GM23338 (cell line): ENCODE results near the gene TSC22D3. TPM values are rescaled to one million over a fixed set of nuclear protein-coding genes. Genes with fewer than 3 reads are reported as not detected.

ENCODE experiments used
- ATAC-seq: fragments of 200-7000 bp; cut with Tn5 transposase; 3 replicates; pipeline ENCODE4 v1.9.1; 2020
- DNase-seq: peaks from one replicate; pipeline ENCODE4 v3.0.0-alpha.2; 2015; ENCODE audit warnings: low spot score
- H2AFZ ChIP-seq: fragments of 200-600 bp; sonication (generic); 2 replicates; pipeline ENCODE4 v1.8.0; 2016; ENCODE audit warnings: antibody characterized with exemption, mild to moderate bottlenecking, moderate library complexity
- H3F3A ChIP-seq: fragments of 200-600 bp; sonication (generic); replicated peaks from 2 replicates; pipeline ENCODE4 v1.8.0; 2017; ENCODE audit warnings: antibody characterized with exemption, mixed run types, low read depth
- H3K27ac ChIP-seq: fragments of 200-600 bp; sonication (generic); 2 replicates; pipeline ENCODE4 v1.6.1; 2016; ENCODE audit warnings: low read depth
- H3K27me3 ChIP-seq: fragments of 200-600 bp; sonication (generic); 2 replicates; pipeline ENCODE4 v1.8.0; 2016; ENCODE audit warnings: mild to moderate bottlenecking, mixed run types, moderate library complexity; ENCODE audit not compliant: insufficient read depth
- H3K36me3 ChIP-seq: fragments of 200-600 bp; sonication (generic); 2 replicates; pipeline ENCODE4 v1.8.0; 2016; ENCODE audit warnings: mild to moderate bottlenecking; ENCODE audit not compliant: insufficient read depth
- H3K4me1 ChIP-seq: fragments of 200-600 bp; sonication (generic); 2 replicates; pipeline ENCODE4 v1.8.0; 2016; ENCODE audit warnings: mild to moderate bottlenecking, moderate library complexity; ENCODE audit not compliant: insufficient read depth
- H3K4me2 ChIP-seq: fragments of 200-600 bp; sonication (generic); 2 replicates; pipeline ENCODE4 v1.7.1; 2017; ENCODE audit warnings: mixed run types
- H3K4me3 ChIP-seq: fragments of 200-600 bp; sonication (generic); 2 replicates; pipeline ENCODE4 v1.6.1; 2016; ENCODE audit warnings: mixed run types
- H3K79me2 ChIP-seq: fragments of 200-600 bp; sonication (generic); replicated peaks from 2 replicates; pipeline ENCODE4 v1.8.0; 2017; ENCODE audit warnings: mild to moderate bottlenecking; ENCODE audit not compliant: insufficient read depth
- H3K9me2 ChIP-seq: fragments of 200-600 bp; sonication (generic); 2 replicates; pipeline ENCODE4 v1.8.0; 2017; ENCODE audit not compliant: insufficient read depth
- H4K20me1 ChIP-seq: fragments of 200-600 bp; sonication (generic); replicated peaks from 2 replicates; pipeline ENCODE4 v1.8.0; 2017; ENCODE audit warnings: mild to moderate bottlenecking; ENCODE audit not compliant: insufficient read depth
- H3K27ac Mint-ChIP-seq: 2 replicates; pipeline ENCODE4 v1.8.0; 2020; ENCODE audit warnings: inconsistent platforms, mild to moderate bottlenecking, moderate library complexity, mixed read lengths
- H3K27me3 Mint-ChIP-seq: 3 replicates; pipeline ENCODE4 v1.8.0; 2022; ENCODE audit warnings: low read depth, mild to moderate bottlenecking, moderate library complexity, mixed read lengths, inconsistent platforms; ENCODE audit not compliant: insufficient read depth, poor library complexity
- H3K36me3 Mint-ChIP-seq: 3 replicates; pipeline ENCODE4 v1.8.0; 2021; ENCODE audit warnings: low read depth, mild to moderate bottlenecking, inconsistent platforms, moderate library complexity, mixed read lengths
- H3K4me1 Mint-ChIP-seq: 3 replicates; pipeline ENCODE4 v1.8.0; 2020; ENCODE audit warnings: mild to moderate bottlenecking, inconsistent platforms, mixed read lengths
- H3K4me3 Mint-ChIP-seq: 3 replicates; pipeline ENCODE4 v1.8.0; 2021; ENCODE audit warnings: moderate library complexity, mild to moderate bottlenecking, inconsistent platforms, mixed read lengths
- H3K9me3 Mint-ChIP-seq: 3 replicates; pipeline ENCODE4 v1.8.0; 2020; ENCODE audit warnings: moderate library complexity, mild to moderate bottlenecking, inconsistent platforms, mixed read lengths
- CTCF ChIP-seq, 2 experiments: fragments of 200-600 bp in 1 of 2; sonication (generic) in 1 of 2; conservative IDR thresholded peaks; 2 replicates each; pipeline versions ENCODE4 v1.5.1 to v1.6.1; 2016 to 2017; ENCODE audit warnings: antibody characterized with exemption in 2 of 2, low read depth in 2 of 2, mild to moderate bottlenecking in 2 of 2, moderate library complexity in 1 of 2
- EZH2 ChIP-seq: fragments of 200-600 bp; sonication (generic); IDR thresholded peaks from one replicate; pipeline ENCODE4 v1.8.0; 2017; ENCODE audit warnings: antibody characterized with exemption, mild to moderate bottlenecking, low read depth; ENCODE audit not compliant: unreplicated experiment
- EZH2phosphoT487 ChIP-seq: fragments of 200-600 bp; sonication (generic); IDR thresholded peaks from one replicate; pipeline ENCODE4 v1.8.1; 2018; ENCODE audit warnings: antibody characterized with exemption; ENCODE audit not compliant: unreplicated experiment
- JUNB ChIP-seq: IDR thresholded peaks from one replicate; pipeline ENCODE4 v1.6.1; 2016; ENCODE audit warnings: antibody characterized with exemption; ENCODE audit not compliant: unreplicated experiment
- NANOG ChIP-seq: IDR thresholded peaks from 2 replicates; pipeline ENCODE4 v1.6.1; 2016; ENCODE audit warnings: antibody characterized with exemption, borderline replicate concordance
- POLR2AphosphoS5 ChIP-seq: IDR thresholded peaks from 2 replicates; pipeline ENCODE4 v1.6.1; 2016; ENCODE audit warnings: antibody characterized with exemption, low read depth
- REST ChIP-seq: IDR thresholded peaks from one replicate; pipeline ENCODE4 v1.6.1; 2018; ENCODE audit warnings: antibody characterized with exemption; ENCODE audit not compliant: unreplicated experiment
- STAT1 ChIP-seq: IDR thresholded peaks from one replicate; pipeline ENCODE4 v1.6.1; 2016; ENCODE audit warnings: antibody characterized with exemption; ENCODE audit not compliant: unreplicated experiment
- ZNF114 ChIP-seq: fragments of 250-450 bp; sonication (Bioruptor Pico); IDR thresholded peaks from 2 replicates; pipeline ENCODE4 v1.5.0; 2020; ENCODE audit warnings: mild to moderate bottlenecking, moderate library complexity
- ZNF462 ChIP-seq: fragments of 250-450 bp; sonication (Bioruptor Pico); IDR thresholded peaks from 2 replicates; pipeline ENCODE4 v1.5.0; 2020; ENCODE audit warnings: mild to moderate bottlenecking, moderate library complexity
- polyA plus RNA-seq: library from polyadenylated mRNA; unstranded; fragments of >200 nt; fragmentation: Nextera tagmentation; extraction: Ambion mirVana; gene quantifications from 2 replicates; pipeline ENCODE4 v1.2.1, GENCODE V29; 2016
- total RNA-seq: library from RNA; depleted of rRNA; stranded (reverse); fragments of >200 nt; shearing (Covaris generic); gene quantifications from 2 replicates; pipeline ENCODE4 v1.2.3, GENCODE V29; 2014

Gene TSC22D3
- total and polyA plus RNA-seq, 2 experiments from 2014 or later = 12.6 to 20.0 TPM

DNA sequence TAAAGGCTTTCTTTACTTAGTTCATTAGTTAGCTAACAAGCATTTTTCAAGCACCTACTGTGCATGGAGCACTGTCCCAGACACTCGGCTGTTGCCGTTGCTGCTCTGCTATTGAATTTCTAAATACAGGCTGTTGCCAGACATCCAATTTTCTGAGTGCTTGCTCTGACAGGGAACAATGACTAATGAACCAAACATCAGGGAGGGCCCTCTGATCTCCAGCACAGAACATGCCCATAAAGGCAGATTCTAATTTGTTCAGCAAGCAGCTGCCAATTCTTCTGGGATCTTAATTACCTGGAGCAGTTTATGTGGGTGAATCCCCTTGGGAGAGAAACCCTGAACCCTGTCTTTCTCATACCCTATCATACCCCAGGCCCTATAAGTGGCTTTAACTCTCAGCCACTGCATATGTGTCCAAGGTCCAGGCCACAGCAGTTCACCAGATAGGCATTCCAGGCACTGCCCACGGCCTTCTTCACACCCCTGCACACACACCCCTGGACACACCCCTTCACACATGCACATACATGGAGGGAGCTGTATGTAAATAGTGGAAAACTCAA, 27.9 kb downstream of the TSC22D3 start:
- Mint-ChIP-seq H3K4me3 (no peak overlapping the region), H3K36me3 (no peaks in the 10 kb centered on the region), H3K27ac (no peak overlapping the region), H3K27me3 (peaks cover 9% of the 10 kb centered on the region), H3K9me3 (no peaks in the 10 kb centered on the region), H3K4me1 (peaks cover 27% of the 10 kb centered on the region)
- DNase-seq (no peak), ATAC-seq (no peak)
- Histone ChIP-seq H3K4me1 (peaks cover 16% of the 10 kb centered on the region; the same call in 1 of the 2 replicates), H3K4me2 (no peak overlapping the region), H4K20me1 (no peaks in the 10 kb centered on the region), H3K27me3 (no peaks in the 10 kb centered on the region), H3K4me3 (no peak overlapping the region), H3K36me3 (no peaks in the 10 kb centered on the region), H2AFZ (no peak overlapping the region), H3F3A (no peaks in the 10 kb centered on the region), H3K79me2 (no peaks in the 10 kb centered on the region), H3K9me2 (no peaks in the 10 kb centered on the region), H3K27ac (no peak overlapping the region)
- TF ChIP-seq STAT1 (no peak), ZNF462 (no peak), NANOG (no peak)

GRCh38 chrX:107744868-107745267, 30.7 kb downstream of the TSC22D3 start:
- Histone ChIP-seq H3K9me2 (no peaks in the 10 kb centered on the region), H3K27me3 (no peaks in the 10 kb centered on the region), H2AFZ (no peak overlapping the region), H4K20me1 (no peaks in the 10 kb centered on the region), H3K4me3 (no peak overlapping the region), H3K4me2 (no peak overlapping the region), H3K27ac (no peak overlapping the region), H3K36me3 (no peaks in the 10 kb centered on the region), H3F3A (no peaks in the 10 kb centered on the region), H3K4me1 (peaks cover 8% of the 10 kb centered on the region; the same call in 1 of the 2 replicates), H3K79me2 (no peaks in the 10 kb centered on the region)
- no peaks in the 10 kb centered on the region for H3K9me3 Mint-ChIP-seq
- H3K27ac Mint-ChIP-seq = no peak overlapping the region
- no peaks in the 10 kb centered on the region for H3K36me3 Mint-ChIP-seq
- H3K4me3 Mint-ChIP-seq = no peak overlapping the region
- DNase-seq (no peak), ATAC-seq (no peak)
- peaks cover 7% of the 10 kb centered on the region for H3K27me3 Mint-ChIP-seq
- peaks cover 16% of the 10 kb centered on the region for H3K4me1 Mint-ChIP-seq
- TF ChIP-seq CTCF (conservative IDR thresholded peaks at IDR 0.05; ENCODE audit: low read depth in 2 of 2) (no peak), POLR2AphosphoS5 (no peak), REST (no peak), ZNF114 (CRISPR knock-in tag) (no peak), JUNB (no peak), EZH2 (no peak), EZH2phosphoT487 (no peak)
